OCI-LY7 (cell line): ENCODE data around the gene HSD3B2.

ENCODE experiments used
- EZH2phosphoT487 ChIP-seq: fragments of 200-600 bp; sonication (generic); IDR thresholded peaks from 2 replicates; pipeline ENCODE4 v1.6.1; 2018; ENCODE audit warnings: low read depth, borderline replicate concordance, mild to moderate bottlenecking, mixed run types, antibody characterized with exemption, low read length, moderate library complexity, mixed read lengths
- TF ChIP-seq, protein P1 (sequence below): fragments of 200-600 bp; sonication (generic); conservative IDR thresholded peaks from 2 replicates; pipeline ENCODE4 v1.5.1; 2014; ENCODE audit warnings: mild to moderate bottlenecking, antibody characterized with exemption, low read length, moderate library complexity, mixed read lengths

DNA sequence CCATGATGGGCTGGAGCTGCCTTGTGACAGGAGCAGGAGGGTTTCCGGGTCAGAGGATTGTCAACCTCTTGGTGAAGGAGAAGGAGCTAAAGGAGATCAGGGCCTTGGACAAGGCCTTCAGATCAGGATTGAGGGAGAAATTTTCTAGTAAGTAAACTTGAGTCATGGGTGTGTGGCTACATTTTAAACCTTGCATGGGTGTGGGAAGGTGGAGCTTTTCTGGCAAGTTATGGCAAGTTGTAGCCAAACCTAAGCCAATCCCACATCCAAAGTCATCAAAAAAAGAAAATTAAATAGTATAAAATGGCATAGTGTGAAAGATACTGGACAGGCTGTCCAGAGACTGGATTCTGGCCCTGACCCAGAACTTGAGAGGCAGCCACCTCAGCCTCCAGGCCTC lies 52.3 kb downstream of the HSD3B2 start:
- TF ChIP-seq, protein P1, sequence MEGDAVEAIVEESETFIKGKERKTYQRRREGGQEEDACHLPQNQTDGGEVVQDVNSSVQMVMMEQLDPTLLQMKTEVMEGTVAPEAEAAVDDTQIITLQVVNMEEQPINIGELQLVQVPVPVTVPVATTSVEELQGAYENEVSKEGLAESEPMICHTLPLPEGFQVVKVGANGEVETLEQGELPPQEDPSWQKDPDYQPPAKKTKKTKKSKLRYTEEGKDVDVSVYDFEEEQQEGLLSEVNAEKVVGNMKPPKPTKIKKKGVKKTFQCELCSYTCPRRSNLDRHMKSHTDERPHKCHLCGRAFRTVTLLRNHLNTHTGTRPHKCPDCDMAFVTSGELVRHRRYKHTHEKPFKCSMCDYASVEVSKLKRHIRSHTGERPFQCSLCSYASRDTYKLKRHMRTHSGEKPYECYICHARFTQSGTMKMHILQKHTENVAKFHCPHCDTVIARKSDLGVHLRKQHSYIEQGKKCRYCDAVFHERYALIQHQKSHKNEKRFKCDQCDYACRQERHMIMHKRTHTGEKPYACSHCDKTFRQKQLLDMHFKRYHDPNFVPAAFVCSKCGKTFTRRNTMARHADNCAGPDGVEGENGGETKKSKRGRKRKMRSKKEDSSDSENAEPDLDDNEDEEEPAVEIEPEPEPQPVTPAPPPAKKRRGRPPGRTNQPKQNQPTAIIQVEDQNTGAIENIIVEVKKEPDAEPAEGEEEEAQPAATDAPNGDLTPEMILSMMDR = no peak
- no peak for TF ChIP-seq EZH2phosphoT487
